IPS-11a (cell line): Measurements from ENCODE around the gene SPOCD1.
A peak's percentile ranks its signal among the peaks of the same experiment; 100 is the strongest.

Experiments
- H3K4me3 ChIP-seq: one replicate; pipeline ENCODE4 v1.5.1; 2013; ENCODE audit warnings: low read depth, low read length, control low read depth

SPOCD1 gene

GRCh38 chr1:31801458-31801857 is 14.4 kb downstream of the SPOCD1 start:
- no peak overlapping the region for H3K4me3 ChIP-seq

DNA sequence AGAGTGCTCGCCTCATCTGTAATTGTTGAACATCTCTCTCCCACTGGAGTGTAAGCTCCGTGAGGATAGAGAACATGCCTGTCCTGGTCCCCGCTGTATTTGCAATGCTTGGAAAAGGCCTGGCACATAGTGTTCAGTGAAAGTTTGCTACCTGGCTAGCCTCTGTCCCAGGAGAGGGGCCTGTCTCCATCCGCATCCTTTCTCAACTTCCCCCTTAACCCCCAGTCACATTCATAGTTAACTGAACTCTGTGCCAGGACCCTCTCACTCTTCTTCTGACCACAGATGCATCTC is 15.2 kb downstream of the SPOCD1 start:
- H3K4me3 ChIP-seq = no peak overlapping the region

DNA sequence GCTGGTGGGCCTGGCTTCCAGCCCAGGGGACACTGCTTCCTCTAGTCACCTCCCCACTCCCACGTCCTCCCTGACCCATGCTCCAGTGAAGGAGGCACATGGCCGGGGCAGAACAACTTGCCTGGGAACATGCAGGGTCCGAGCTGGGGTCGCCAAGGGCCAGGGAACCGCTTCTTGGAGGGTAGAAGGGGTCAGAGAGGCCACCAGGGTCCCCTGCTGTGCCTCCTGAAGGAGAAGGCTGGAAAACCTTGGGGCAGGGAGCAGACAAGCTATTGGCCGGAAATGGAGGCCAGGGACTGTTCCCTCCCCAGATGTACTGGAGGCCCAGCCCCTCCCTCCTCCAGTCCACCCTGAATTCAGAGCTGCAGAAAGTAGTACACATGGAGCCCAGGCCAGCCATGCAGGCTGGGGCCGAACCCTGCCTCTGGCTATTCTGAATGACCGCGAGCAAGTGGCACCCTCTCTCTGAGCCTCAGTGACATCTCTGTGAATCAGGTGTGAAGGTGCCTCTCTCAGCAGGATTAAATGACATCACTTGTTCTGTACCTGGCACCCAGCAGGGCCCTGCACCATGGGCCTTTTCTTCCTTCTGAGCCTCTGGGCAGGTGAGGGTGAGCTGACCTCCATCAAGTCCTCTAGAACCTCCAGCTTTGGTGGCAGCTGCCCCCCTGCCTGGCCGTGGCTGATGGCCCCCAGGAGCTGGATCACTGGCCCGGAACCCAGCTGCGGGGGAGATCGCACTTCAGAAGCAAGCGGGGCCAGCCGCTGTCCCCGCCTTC is 15.7 kb downstream of the SPOCD1 start:
- no peak overlapping the region for H3K4me3 ChIP-seq

GRCh38 chr1:31799196-31799894 is 16.5 kb downstream of the SPOCD1 start:
- H3K4me3 ChIP-seq = no peak overlapping the region

DNA sequence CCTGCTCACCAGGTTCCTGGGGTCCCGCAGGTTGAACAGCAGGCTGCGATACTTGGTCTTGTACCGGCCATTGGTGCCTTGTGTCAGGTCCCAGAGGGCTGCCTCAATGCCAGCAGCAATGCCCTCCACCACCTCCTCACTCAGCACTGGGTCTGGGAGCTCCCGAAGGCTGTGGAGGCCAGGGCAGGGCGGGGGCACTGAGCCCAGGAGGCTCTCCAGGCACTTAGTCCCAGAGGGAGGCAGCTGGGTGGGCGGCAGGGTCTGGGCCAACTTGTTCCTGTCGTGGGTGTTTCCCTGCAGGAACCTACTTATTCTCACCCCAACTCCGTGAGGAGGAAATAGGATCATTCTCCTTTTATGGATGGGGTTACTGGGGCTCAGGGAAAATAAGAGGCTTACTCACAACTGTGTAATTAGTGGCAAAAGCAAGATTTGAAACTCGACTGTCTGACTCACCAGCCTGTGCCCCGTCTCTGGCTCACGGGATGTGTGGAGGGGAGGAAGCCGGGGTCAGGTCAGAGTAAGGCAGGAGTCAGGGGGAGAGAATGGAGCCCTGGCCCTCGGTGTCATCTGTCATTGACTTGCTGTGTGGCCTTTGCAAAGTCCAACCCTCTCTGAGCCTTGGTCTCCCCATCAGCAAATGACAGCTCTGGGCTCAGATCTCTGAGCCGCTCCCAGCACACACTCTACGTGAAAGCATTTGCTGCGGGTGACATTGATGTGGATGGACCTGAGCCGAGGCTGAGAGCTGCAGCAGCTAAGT is 17.2 kb downstream of the SPOCD1 start:
- no peak overlapping the region for H3K4me3 ChIP-seq

GRCh38 chr1:31798086-31798432 is 17.8 kb downstream of the SPOCD1 start:
- no peak overlapping the region for H3K4me3 ChIP-seq

DNA sequence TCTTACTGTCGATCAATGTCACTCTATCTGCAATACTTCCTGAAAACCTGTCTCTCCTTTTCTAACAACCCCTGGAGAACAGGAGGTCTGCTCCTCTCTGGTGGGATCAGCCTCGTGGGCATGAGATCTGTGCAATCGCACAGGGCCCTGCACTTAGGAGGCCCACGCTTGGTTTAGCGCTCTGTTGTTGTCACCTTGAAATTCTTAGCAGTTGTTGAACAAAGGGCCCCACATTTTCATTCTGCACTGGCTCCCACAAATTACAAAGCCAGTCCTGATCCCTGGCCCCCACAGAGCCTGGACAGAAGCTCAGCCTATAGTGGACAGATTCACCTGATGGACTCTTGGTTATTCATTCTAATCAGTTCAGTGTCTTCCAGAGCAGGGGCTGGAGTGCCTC is 18.6 kb downstream of the SPOCD1 start:
- no peak overlapping the region for H3K4me3 ChIP-seq

GRCh38 chr1:31796707-31797106 is 19.1 kb downstream of the SPOCD1 start:
- H3K4me3 ChIP-seq = no peak overlapping the region

DNA sequence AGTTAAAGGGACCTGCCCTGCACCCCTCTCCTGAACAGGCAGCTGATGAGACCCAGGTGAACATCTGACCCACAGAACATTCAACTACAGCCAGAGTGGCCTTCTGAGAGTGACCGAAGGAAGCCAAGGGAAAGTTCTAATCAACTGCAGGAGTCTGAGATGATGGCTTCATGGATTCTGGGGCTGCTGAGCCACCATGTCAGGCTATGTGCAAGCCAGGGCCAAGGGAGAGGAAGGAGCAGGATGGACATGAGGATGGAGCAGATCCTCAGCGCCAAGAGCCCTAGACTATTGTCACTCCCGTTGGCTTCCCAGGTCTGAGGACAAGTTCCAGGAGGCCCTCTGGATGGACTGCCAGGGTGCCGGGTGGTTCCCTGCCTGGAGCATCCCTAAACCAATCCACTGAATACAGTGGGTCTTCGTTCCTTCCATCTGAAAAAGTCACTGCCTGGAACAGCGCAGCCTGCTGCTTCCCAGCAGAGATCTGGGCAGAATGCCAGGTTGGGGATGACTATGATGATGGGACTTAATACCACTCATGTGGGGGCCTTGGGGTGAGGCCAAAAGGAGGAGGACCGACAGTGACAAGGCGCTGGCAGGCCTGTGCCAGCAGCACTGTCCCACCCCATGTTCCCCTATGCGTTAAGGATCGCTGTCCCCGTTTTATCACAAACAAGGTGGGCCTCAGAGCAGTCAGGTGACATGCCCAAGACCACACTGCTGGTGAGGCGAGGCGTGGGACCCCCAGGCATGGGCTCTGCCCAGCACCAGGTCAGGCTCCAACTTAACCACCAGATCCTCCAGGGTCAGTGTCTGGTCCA is 19.8 kb downstream of the SPOCD1 start:
- H3K4me3 ChIP-seq = no peak overlapping the region

GRCh38 chr1:31795096-31795675 is 20.6 kb downstream of the SPOCD1 start:
- no peak overlapping the region for H3K4me3 ChIP-seq

DNA sequence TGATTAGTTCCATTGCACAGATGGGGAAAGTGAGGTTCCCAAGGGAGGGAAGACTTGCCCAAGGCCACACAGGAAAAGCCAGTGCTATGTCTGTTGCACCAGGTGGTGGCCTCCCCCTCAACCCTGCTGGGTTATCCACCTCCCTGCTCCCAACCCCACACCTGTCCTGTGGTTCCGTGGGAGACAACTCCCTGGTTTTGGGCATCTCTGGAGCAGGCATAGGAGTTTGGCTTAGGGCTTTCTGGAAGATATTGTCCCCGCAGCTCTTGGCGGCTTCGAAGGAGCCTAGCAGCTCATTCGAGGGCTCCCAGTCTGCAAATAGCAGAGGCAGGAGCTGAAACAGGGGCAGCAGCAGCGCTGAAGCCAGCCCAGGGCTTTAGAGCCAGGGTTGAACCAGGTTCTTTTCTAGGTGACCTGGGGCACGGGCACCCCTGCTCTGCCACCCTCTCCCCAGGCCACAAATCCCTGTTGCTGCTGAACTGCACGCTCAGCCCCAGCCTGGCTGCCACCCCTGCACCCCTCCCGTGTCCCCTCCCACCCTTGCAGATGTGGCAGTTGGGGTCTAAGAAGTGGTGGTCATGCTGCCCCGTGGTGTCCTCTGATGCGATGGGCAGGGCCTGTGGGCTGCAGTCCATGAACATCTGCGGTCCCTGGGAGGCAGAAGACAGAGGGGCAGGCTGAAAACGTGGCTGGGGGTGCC is 22.1 kb downstream of the SPOCD1 start:
- no peak overlapping the region for H3K4me3 ChIP-seq

DNA sequence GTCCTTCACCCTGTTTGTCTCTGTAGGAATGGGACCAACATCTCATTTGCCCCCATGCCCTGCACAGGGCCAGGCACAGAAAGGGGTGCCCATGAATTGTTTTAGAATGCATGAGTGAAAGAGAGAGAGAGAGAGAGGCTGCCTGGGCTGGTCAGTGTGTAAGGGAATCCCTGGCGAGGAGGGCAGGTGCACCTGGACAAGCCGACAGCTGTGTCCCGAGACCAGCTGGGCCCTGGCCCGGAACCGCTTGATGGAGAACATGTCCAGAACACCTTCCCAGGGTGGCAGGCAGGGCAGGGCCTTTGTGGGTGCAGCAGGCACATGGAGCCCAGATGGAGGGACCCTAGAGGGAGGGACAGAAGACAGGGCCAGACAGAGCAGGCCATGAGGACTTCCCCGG is 22.7 kb downstream of the SPOCD1 start:
- H3K4me3 ChIP-seq = no peak overlapping the region

GRCh38 chr1:31792541-31792940 is 23.3 kb downstream of the SPOCD1 start:
- H3K4me3 ChIP-seq = no peak overlapping the region

- H3K4me3 ChIP-seq = no peak overlapping the region
Measured at GRCh38 chr1:31792116-31792515, 23.7 kb downstream of the SPOCD1 start.

DNA sequence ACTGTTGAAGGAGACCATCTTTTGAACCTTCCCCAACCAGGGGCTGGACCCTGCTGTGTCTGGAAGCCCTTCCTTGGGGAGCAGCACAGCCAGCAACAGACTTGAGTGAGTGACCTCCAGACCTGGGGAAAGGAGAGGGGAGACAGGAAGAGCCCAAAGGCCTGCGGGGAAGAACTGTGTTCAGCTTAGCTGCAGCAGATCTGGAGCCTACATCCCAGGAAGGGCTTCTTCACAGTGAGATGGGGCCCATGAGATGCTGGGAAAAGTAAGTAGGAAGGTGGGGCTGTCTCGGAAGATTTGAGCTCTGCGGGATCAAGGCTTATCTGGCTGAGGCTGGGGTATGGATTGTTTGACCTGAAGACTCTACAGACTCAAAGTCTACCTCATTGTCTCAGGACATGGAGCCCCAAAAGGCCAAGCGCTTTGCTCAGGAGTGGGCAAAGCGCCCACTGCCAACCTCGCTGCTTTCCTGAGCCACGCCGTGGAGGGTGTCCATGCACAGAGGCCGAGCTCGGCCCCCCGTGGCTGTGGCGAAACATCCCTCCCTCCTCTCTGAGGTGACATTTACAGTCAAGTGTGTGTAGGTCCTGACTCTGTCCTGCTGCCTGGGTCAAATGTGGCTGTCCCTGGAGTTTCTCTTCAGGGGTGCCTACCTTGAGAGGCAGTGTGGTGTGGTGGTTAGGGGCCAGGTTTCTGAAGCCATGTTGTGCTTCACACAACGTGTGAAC is 24.5 kb downstream of the SPOCD1 start:
- no peak overlapping the region for H3K4me3 ChIP-seq

- no peak overlapping the region for H3K4me3 ChIP-seq
Measured at GRCh38 chr1:31790641-31791091, 25.2 kb downstream of the SPOCD1 start.

DNA sequence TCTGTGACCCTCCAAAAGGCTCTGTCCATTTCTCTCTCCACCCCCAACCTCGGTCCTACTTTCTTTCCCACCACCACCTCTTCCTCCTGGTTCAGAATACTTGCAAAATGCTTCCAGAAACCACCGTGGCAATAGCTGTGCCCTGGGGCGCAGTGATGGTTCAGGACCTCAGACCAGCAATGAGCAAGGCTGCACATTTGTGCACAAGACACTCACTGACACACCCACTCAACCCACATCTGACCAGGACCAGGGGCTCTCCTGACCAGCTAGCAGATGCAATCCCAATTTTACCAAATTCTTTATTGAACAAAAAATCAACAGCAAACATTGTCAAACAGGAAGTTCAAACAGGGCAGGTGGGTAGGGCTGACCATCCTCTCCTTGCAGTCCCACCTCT is 25.7 kb downstream of the SPOCD1 start:
- H3K4me3 ChIP-seq = no peak overlapping the region

DNA sequence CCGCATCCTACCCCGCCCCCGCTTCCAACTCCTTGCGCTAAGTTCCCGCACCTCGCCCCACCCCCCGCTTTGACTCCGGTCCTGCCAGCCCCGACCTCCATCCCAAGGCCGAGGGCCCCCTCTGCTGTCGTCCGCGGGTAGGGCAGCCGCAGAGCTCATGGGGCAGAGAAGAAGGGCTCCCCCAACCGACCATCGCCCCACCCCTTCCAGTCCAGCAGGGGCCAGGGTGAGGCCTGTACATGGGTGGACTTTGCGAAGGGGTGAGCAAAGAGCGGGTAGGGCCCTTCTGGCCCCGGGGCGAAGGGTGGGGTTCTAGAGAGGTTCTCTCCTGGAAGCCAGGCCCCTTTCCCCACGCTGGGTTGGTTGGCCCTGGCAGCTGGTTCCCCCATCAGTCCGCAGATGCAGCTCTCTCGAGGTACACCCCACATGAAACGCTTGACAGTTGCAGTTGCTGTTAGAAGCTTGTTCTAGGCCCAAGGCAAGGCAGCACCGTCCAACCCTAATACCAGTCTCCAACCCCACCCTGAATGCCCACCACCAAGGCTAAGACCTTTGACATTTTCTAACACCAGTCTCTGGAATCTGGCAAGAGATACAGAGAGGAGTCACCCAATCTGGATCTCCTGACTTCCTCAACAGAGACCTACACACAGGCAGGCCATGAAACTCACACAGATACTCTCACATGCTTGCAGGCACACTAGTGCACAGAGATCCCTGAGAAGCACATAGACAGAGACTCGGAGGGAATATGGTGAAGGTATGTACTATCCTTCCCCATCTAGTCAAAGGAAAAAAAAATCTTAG is 26.4 kb downstream of the SPOCD1 start:
- peak overlapping the region; percentile 72 for H3K4me3 ChIP-seq

DNA sequence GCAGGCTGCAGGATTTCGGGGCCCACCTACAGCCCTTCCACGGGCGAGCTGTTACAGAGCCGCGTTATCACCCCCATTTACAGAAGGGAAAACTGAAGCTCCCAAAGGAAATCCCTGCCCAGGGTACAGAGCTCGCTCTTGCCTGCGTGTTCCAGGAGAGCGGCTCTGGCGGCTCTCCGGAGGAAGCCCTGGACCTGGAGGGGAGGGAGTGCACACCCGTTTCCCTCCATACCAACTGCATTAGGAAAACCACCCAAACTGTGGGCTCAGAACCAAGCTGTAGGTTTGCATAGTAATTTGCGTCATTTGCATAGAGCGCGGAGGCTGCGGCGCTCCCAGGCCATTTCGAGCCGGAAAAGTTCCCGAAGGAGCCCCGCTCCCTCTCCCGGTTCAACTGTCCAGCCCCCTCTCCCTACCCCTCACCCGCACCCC is 27.0 kb downstream of the SPOCD1 start:
- peak overlapping the region; percentile 72 for H3K4me3 ChIP-seq
